IPS DF 6.9 (cell line): ENCODE results near the gene CORO7.

Source experiments
- DNase-seq: peaks from one replicate; pipeline ENCODE4 v3.0.0-alpha.2; 2013; ENCODE audit warnings: low read depth, low spot score
- H3K27ac ChIP-seq: one replicate; pipeline ENCODE4 v1.5.1; 2013; ENCODE audit warnings: low read length, control low read depth
- H3K27me3 ChIP-seq: 2 replicates; pipeline ENCODE4 v1.6.1; 2013; ENCODE audit warnings: mild to moderate bottlenecking, low read length; ENCODE audit not compliant: control insufficient read depth, insufficient read depth
- H3K36me3 ChIP-seq: 2 replicates; pipeline ENCODE4 v1.6.1; 2013; ENCODE audit warnings: low read length; ENCODE audit not compliant: control insufficient read depth, insufficient read depth
- H3K4me1 ChIP-seq: 2 replicates; pipeline ENCODE4 v1.6.1; 2013; ENCODE audit warnings: low read length; ENCODE audit not compliant: control insufficient read depth, insufficient read depth
- H3K4me3 ChIP-seq: 2 replicates; pipeline ENCODE4 v1.5.1; 2013; ENCODE audit warnings: mild to moderate bottlenecking, low read length
- H3K9me3 ChIP-seq: 2 replicates; pipeline ENCODE4 v1.6.1; 2013; ENCODE audit warnings: low read length, inconsistent platforms; ENCODE audit not compliant: control insufficient read depth, insufficient read depth
- WGBS: extraction: QIAGEN DNeasy Blood & Tissue Kit; methylation state at CpG from one replicate; pipeline ENCODE4 v1.1.7; 2013; ENCODE audit warnings: mixed read lengths, missing lambda C conversion rate; ENCODE audit not compliant: insufficient read length, insufficient coverage; 5-methylcytosine and 5-hydroxymethylcytosine counted together

CORO7 gene

GRCh38 chr16:4410335-4411075 is 5.9 kb downstream of the CORO7 start:
- WGBS, result no CpG with 5 or more reads among the region's 15 CpGs

DNA sequence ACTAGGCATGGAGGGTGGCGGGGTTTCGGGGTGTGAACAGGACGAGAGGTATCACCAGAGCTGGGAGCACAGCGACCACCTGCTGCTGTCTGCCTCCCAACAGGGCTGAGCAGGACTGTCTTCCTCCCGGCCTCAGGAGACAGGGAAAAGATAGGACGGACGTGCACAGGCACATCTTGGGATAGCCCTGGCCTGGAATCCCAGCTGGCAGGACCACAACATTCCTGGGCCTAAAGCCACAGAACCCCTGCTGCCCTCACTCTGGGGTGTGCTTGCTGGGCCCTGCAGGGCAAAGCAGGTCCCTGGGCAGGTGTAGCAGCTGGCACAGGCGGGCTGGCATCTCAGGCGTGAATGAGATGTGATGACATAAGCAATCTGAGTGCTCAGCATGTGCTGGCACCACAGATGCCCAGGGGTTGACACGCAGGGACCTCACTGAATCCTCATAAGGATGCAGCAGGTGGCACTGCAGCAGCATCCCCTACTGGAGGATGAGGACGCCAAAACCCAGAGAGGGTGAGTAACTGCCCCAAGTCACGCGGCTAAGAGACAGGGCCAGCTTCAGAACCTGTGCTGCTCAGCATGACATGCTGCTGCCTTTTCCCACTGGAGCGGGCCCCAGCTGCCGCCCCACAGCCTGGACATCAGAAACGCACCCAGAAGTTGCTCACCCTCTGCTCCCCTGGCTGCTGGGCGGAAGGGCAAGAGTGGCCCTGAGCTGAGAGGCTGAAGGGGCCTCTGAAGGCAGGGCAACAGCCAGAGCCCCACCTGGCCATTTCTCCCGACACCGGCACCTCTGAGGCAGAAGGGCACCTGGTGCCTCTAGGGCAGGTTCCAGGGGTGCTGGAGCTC is 7.1 kb downstream of the CORO7 start:
- Histone ChIP-seq H3K4me3 (no peak overlapping the region), H3K36me3 (peaks cover 2% of the 10 kb centered on the region; the same call in 1 of the 2 replicates), H3K27ac (no peak overlapping the region), H3K4me1 (no peaks in the 10 kb centered on the region), H3K9me3 (no peaks in the 10 kb centered on the region), H3K27me3 (no peaks in the 10 kb centered on the region)
- no peak for DNase-seq
- WGBS, result no CpG with 5 or more reads among the region's 19 CpGs

More at GRCh38 chr16:4410335-4411075, 5.9 kb downstream of the CORO7 start:
- H3K36me3 ChIP-seq, result peaks cover 2% of the 10 kb centered on the region; the same call in 1 of the 2 replicates
- H3K27ac ChIP-seq, result no peak overlapping the region
- no peak for DNase-seq
- no peak overlapping the region for H3K4me3 ChIP-seq
- no peaks in the 10 kb centered on the region for H3K9me3 ChIP-seq
- no peaks in the 10 kb centered on the region for H3K27me3 ChIP-seq
- peaks cover 2% of the 10 kb centered on the region; the same call in 1 of the 2 replicates for H3K4me1 ChIP-seq

GRCh38 chr16:4408323-4408690 is 8.1 kb downstream of the CORO7 start:
- Histone ChIP-seq H3K4me1 (no peaks in the 10 kb centered on the region), H3K36me3 (peaks cover 2% of the 10 kb centered on the region; the same call in 1 of the 2 replicates), H3K4me3 (no peak overlapping the region), H3K9me3 (no peaks in the 10 kb centered on the region), H3K27ac (no peak overlapping the region), H3K27me3 (no peaks in the 10 kb centered on the region)
- no CpG with 5 or more reads among the region's 10 CpGs for WGBS
- DNase-seq, result no peak

- H3K4me1 ChIP-seq, result no peaks in the 10 kb centered on the region
- no peak for DNase-seq
- H3K4me3 ChIP-seq, result no peak overlapping the region
- no peaks in the 10 kb centered on the region for H3K9me3 ChIP-seq
- H3K27me3 ChIP-seq, result no peaks in the 10 kb centered on the region
- H3K27ac ChIP-seq, result no peak overlapping the region
- peaks cover 2% of the 10 kb centered on the region; the same call in 1 of the 2 replicates for H3K36me3 ChIP-seq
- no CpG with 5 or more reads among the region's 22 CpGs for WGBS
Measured at GRCh38 chr16:4407543-4408322, 8.7 kb downstream of the CORO7 start.

- Histone ChIP-seq H3K27me3 (no peaks in the 10 kb centered on the region), H3K4me3 (no peak overlapping the region), H3K36me3 (no peaks in the 10 kb centered on the region; the same call in 1 of the 2 replicates), H3K9me3 (no peaks in the 10 kb centered on the region), H3K4me1 (no peaks in the 10 kb centered on the region), H3K27ac (no peak overlapping the region)
- no CpG with 5 or more reads among the region's 24 CpGs for WGBS
- no peak for DNase-seq
Measured at GRCh38 chr16:4404967-4405696, 11.3 kb downstream of the CORO7 start.

DNA sequence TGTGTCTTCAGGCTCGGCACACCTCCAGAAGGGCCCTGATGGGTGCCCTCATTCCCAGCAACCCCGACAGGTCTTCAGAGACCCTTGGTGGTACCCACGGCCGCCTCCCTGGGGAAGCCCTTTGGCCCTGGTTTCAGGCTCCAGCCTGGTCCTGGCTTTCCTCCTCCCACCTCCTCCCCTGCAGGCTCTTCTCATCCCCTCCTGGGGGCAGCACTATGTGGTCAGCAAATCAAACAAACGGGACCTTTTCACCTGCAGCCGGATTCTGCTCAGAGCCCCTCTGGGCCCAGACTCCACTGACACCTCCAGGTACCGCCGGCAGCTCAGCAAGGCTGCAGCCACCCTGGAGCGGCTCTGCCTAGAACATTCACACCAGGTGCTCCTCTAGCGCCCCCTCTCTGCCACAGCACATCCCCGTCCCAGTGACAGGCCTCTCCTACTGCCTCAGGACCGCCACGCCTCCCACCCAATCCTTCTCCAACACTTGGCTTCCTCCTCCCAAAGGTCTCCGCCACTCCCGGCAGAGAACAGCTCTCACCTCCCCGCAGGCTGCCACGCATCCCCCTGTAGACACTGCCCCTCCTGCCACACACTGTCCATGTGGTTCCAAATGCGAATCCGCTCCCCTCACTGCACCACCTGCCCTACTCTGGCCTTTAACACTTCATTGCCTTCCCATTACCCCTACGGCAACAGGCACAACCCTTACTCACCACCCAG is 12.0 kb downstream of the CORO7 start:
- Histone ChIP-seq H3K27ac (no peak overlapping the region), H3K27me3 (no peaks in the 10 kb centered on the region), H3K4me3 (no peak overlapping the region), H3K9me3 (no peaks in the 10 kb centered on the region), H3K36me3 (no peaks in the 10 kb centered on the region; the same call in 1 of the 2 replicates), H3K4me1 (no peaks in the 10 kb centered on the region)
- DNase-seq, result no peak
- WGBS, result no CpG with 5 or more reads among the region's 20 CpGs

DNA sequence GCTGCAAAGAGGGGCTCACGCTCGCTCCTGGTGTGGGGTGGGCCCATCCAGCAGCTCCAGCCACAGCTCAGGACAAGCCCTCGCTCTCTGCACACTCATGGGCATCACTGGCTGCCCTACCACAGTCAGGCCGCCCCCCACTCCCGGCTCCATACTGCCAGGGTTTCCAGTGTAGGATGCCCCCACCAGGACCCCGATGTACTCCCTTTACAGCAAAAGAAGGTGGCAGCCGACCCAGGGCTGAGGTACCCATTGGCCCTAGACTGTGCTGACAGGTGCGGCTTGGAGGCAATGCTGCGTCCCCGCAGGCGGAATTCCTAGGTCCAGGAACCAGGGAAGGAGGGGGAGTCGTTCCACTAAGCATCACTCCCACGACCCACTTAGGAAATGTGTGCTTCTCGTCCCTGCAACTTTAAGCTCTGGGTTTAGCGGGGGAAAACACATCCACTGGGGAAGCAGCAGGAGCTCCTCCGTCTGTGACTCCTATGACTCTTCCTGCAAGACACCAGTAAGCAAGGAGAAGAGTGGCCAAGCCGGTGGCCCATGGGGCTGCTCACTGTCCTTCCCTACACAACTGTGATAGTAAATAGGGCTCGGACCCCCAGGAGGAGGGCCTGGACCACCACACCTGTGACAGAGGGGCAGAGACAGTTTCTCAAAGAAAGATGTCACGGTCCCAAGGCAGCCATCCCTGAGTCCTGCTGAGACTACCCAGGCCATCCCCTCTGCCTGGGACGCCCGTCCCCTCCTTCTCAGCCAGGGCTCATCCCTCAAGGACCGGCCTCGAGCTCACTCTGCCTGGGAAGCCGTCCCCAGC is 13.1 kb downstream of the CORO7 start:
- H3K27ac ChIP-seq, result no peak overlapping the region
- no peaks in the 10 kb centered on the region for H3K9me3 ChIP-seq
- no CpG with 5 or more reads among the region's 24 CpGs for WGBS
- no peaks in the 10 kb centered on the region for H3K27me3 ChIP-seq
- H3K4me1 ChIP-seq, result no peaks in the 10 kb centered on the region
- H3K36me3 ChIP-seq, result no peaks in the 10 kb centered on the region; the same call in 1 of the 2 replicates
- DNase-seq, result no peak
- no peak overlapping the region for H3K4me3 ChIP-seq

DNA sequence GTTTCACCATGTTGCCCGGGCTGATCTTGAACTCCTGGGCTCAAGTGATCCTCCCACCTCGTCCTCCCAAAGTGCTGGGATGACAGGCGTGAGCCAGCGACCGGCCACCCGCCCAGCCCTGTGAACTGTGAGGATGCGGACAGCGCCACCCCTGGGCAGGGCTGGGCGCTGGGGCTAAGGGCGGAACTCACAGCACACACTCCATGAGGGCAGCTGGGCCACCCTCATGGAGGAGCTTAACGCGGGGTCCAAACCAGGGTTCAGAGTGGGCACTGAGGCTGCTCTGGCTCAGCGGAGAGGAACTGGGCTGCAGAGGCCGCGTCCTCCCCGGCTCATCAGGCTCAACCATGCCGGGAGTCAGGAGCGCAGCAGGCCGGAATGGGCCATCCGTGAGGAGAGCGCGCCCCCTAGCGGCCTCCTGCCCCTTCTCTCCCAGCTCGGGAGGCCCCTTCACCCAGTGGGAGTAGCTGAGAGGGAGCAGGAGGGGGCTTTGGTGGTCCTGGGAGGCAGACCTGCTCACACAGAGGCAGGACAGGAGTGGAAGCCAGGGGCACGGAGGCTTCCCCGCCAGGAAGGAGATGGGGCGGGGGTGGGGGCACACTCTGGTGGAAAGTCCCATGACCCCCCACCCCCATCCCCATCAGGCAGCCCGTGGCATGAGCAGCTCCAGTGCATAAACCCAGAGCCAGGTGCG is 13.8 kb downstream of the CORO7 start:
- Histone ChIP-seq H3K27me3 (no peaks in the 10 kb centered on the region), H3K4me1 (no peaks in the 10 kb centered on the region), H3K27ac (no peak overlapping the region), H3K4me3 (no peak overlapping the region; the same call in 1 of the 2 replicates), H3K9me3 (no peaks in the 10 kb centered on the region), H3K36me3 (no peaks in the 10 kb centered on the region; the same call in 1 of the 2 replicates)
- no CpG with 5 or more reads among the region's 29 CpGs for WGBS
- no peak for DNase-seq
